H1 (cell line): ENCODE measurements around the gene SH3BP2. TPM values are rescaled to one million over a fixed set of nuclear protein-coding genes. Genes with fewer than 3 reads are reported as not detected.
A peak's percentile ranks its signal among the peaks of the same experiment; 100 is the strongest.

Experiments
- CTCF ChIA-PET: fragments of 300-600 bp; sonication (Branson Sonifier 250); formaldehyde crosslinking; loops from one replicate; lab custom pipeline; 2021; ENCODE audit not compliant: partially characterized antibody; lab: Charles Lee
- POLR2A ChIA-PET: fragments of 300-600 bp; sonication (Branson Sonifier 250); formaldehyde crosslinking; loops from one replicate; lab custom pipeline; 2021; ENCODE audit warnings: inconsistent platforms; ENCODE audit not compliant: partially characterized antibody; lab: Charles Lee
- DNase-seq, 2 experiments: peaks; one replicate each; pipeline versions ENCODE4 v3.0.0 to v3.0.0-alpha.2; 2010 to 2022; ENCODE audit warnings: low spot score in 2 of 2, low read depth in 1 of 2, mixed read lengths in 1 of 2
- FAIRE-seq: peaks from 2 replicates; lab custom pipeline; 2011; peaks lifted over from hg19 to GRCh38; lab: Jason Lieb, UNC
- H2AFZ ChIP-seq: 2 replicates; pipeline ENCODE4 v1.8.1; 2012; ENCODE audit warnings: low read length, inconsistent platforms
- H2AK5ac ChIP-seq: 2 replicates; pipeline ENCODE4 v1.6.1; 2013; ENCODE audit warnings: low read depth, low read length
- H2BK120ac ChIP-seq: replicated peaks from 2 replicates; pipeline ENCODE3; 2013; ENCODE audit warnings: low read depth, low read length, inconsistent platforms
- H2BK12ac ChIP-seq: 2 replicates; pipeline ENCODE4 v1.6.1; 2013; ENCODE audit warnings: low read depth, low read length
- H2BK15ac ChIP-seq: 2 replicates; pipeline ENCODE4 v1.6.1; 2013; ENCODE audit warnings: low read length
- H2BK20ac ChIP-seq: 2 replicates; pipeline ENCODE4 v1.6.1; 2013; ENCODE audit warnings: low read length
- H2BK5ac ChIP-seq: 2 replicates; pipeline ENCODE4 v1.6.1; 2013; ENCODE audit warnings: low read depth, low read length
- H3K14ac ChIP-seq: 2 replicates; pipeline ENCODE4 v1.6.1; 2013; ENCODE audit warnings: inconsistent platforms; ENCODE audit not compliant: insufficient read length
- H3K18ac ChIP-seq: 2 replicates; pipeline ENCODE4 v1.6.1; 2013; ENCODE audit warnings: low read length; ENCODE audit errors: extremely low read depth
- H3K23ac ChIP-seq: 2 replicates; pipeline ENCODE4 v1.6.1; 2013; ENCODE audit warnings: inconsistent platforms; ENCODE audit not compliant: insufficient read length
- H3K23me2 ChIP-seq: 2 replicates; pipeline ENCODE4 v1.6.1; 2013; ENCODE audit warnings: low read depth, low read length
- H3K27ac ChIP-seq: 2 replicates; pipeline ENCODE4 v1.6.1; 2011; ENCODE audit warnings: low read depth, low read length, inconsistent platforms
- H3K27me3 ChIP-seq, 4 experiments: replicated peaks in 1 of 4; 1 replicate in 1 of 4; 2 replicates in 3 of 4; pipeline versions ENCODE4 v1.6.1 to v1.8.1; 2011 to 2013; ENCODE audit warnings: low read length in 3 of 4, mild to moderate bottlenecking in 3 of 4, inconsistent platforms in 2 of 4, mixed read lengths in 2 of 4, moderate library complexity in 1 of 4; ENCODE audit not compliant: control insufficient read depth in 3 of 4, insufficient read depth in 3 of 4; ENCODE audit errors: extremely low read depth in 1 of 4
- H3K36me3 ChIP-seq, 4 experiments: 2 replicates each; pipeline versions ENCODE4 v1.6.1 to v1.8.1; 2011 to 2013; ENCODE audit warnings: mild to moderate bottlenecking in 4 of 4, low read length in 3 of 4, moderate library complexity in 2 of 4, control low read depth in 1 of 4, inconsistent platforms in 1 of 4; ENCODE audit not compliant: insufficient read depth in 4 of 4, control insufficient read depth in 2 of 4
- H3K4ac ChIP-seq: replicated peaks from 2 replicates; pipeline ENCODE3; 2013; ENCODE audit warnings: low read length, low read depth, mixed read lengths, inconsistent platforms; ENCODE audit not compliant: insufficient read length
- H3K4me1 ChIP-seq, 4 experiments: replicated peaks in 1 of 4; 1 replicate in 1 of 4; 2 replicates in 3 of 4; pipeline versions ENCODE4 v1.6.1 to v1.8.1; 2011 to 2013; ENCODE audit warnings: low read length in 3 of 4, inconsistent platforms in 2 of 4, mixed read lengths in 1 of 4; ENCODE audit not compliant: insufficient read depth in 4 of 4, control insufficient read depth in 3 of 4
- H3K4me2 ChIP-seq, 2 experiments: 2 replicates each; pipeline versions ENCODE4 v1.6.1 to v1.8.1; 2011 to 2013; ENCODE audit warnings: low read depth in 2 of 2, low read length in 2 of 2, control low read depth in 1 of 2, inconsistent platforms in 1 of 2, mild to moderate bottlenecking in 1 of 2; ENCODE audit not compliant: insufficient read depth in 1 of 2
- H3K4me3 ChIP-seq, 4 experiments: fragments of 200-600, 300-600 bp in 1 of 4; sonication (generic), shearing (Covaris generic), sonication (Bioruptor Twin) in 1 of 4; 2 replicates each; pipeline versions ENCODE4 v1.5.1 to v1.8.1; 2011 to 2016; ENCODE audit warnings: low read length in 4 of 4, low read depth in 3 of 4, control low read depth in 2 of 4, inconsistent platforms in 2 of 4, mild to moderate bottlenecking in 2 of 4, mixed read lengths in 1 of 4, moderate library complexity in 1 of 4; ENCODE audit not compliant: insufficient read depth in 2 of 4; ENCODE audit errors: extremely low read depth in 1 of 4
- H3K56ac ChIP-seq: replicated peaks from 2 replicates; pipeline ENCODE3; 2013; ENCODE audit warnings: low read depth, mild to moderate bottlenecking, mixed read lengths, low read length, inconsistent platforms; ENCODE audit not compliant: insufficient read length
- H3K79me1 ChIP-seq: 2 replicates; pipeline ENCODE4 v1.6.1; 2013; ENCODE audit warnings: low read depth, low read length, control low read depth
- H3K79me2 ChIP-seq, 2 experiments: 2 replicates each; pipeline versions ENCODE4 v1.6.1 to v1.8.1; 2012 to 2013; ENCODE audit warnings: low read length in 2 of 2, mild to moderate bottlenecking in 2 of 2, inconsistent platforms in 1 of 2; ENCODE audit not compliant: insufficient read depth in 2 of 2, control insufficient read depth in 1 of 2
- H3K9ac ChIP-seq, 4 experiments: replicated peaks in 1 of 4; 1 replicate in 1 of 4; 2 replicates in 3 of 4; pipeline versions ENCODE4 v1.6.1 to v1.8.1; 2011 to 2013; ENCODE audit warnings: low read depth in 3 of 4, low read length in 3 of 4, control low read depth in 2 of 4, mild to moderate bottlenecking in 2 of 4, moderate library complexity in 2 of 4, inconsistent platforms in 1 of 4; ENCODE audit errors: extremely low read depth in 1 of 4
- H3K9me3 ChIP-seq, 2 experiments: 2 replicates each; pipeline versions ENCODE4 v1.6.1 to v1.8.1; 2012 to 2013; ENCODE audit warnings: mild to moderate bottlenecking in 2 of 2, moderate library complexity in 2 of 2, control low read depth in 1 of 2, inconsistent platforms in 1 of 2, low read depth in 1 of 2, low read length in 1 of 2, mixed read lengths in 1 of 2; ENCODE audit not compliant: insufficient read depth in 2 of 2
- H4K20me1 ChIP-seq, 2 experiments: replicated peaks in 1 of 2; 2 replicates each; pipeline versions ENCODE3 to v1.8.1; 2011 to 2013; ENCODE audit warnings: inconsistent platforms in 2 of 2, low read length in 2 of 2, mild to moderate bottlenecking in 1 of 2; ENCODE audit not compliant: insufficient read depth in 2 of 2, control insufficient read depth in 1 of 2
- H4K5ac ChIP-seq: 2 replicates; pipeline ENCODE4 v1.6.1; 2013; ENCODE audit warnings: low read length, low read depth, mixed read lengths, inconsistent platforms; ENCODE audit not compliant: insufficient read length
- H4K8ac ChIP-seq: 2 replicates; pipeline ENCODE4 v1.8.0; 2013; ENCODE audit warnings: mild to moderate bottlenecking, moderate library complexity, low read length, inconsistent platforms; ENCODE audit not compliant: insufficient read depth; ENCODE audit errors: extremely low read depth
- H4K91ac ChIP-seq: replicated peaks from 2 replicates; pipeline ENCODE3; 2013; ENCODE audit warnings: low read length, mixed read lengths, inconsistent platforms; ENCODE audit not compliant: insufficient read length
- BACH1 ChIP-seq: IDR thresholded peaks from 2 replicates; pipeline ENCODE4 v1.6.1; 2012; ENCODE audit warnings: low read length, improper control_type of control experiment
- RAD21 ChIP-seq, 2 experiments: IDR thresholded peaks in 1 of 2; conservative IDR thresholded peaks in 1 of 2; 2 replicates each; pipeline ENCODE4 v1.6.1; 2011; ENCODE audit warnings: low read depth in 2 of 2, low read length in 2 of 2, improper control_type of control experiment in 1 of 2, inconsistent platforms in 1 of 2, mild to moderate bottlenecking in 1 of 2, moderate library complexity in 1 of 2
- SIRT6 ChIP-seq: IDR thresholded peaks from one replicate; pipeline ENCODE4 v1.7.1; 2012; ENCODE audit warnings: low read length, inconsistent platforms
- WGBS, 2 experiments: shearing (Covaris generic) in 1 of 2; methylation state at CpG; one replicate each; pipeline versions ENCODE4 v1.1.6 to v1.1.7; 2013 to 2015; ENCODE audit warnings: low lambda C conversion rate in 2 of 2, mixed read lengths in 2 of 2, inconsistent platforms in 1 of 2, low coverage in 1 of 2, missing lambda C conversion rate in 1 of 2; ENCODE audit not compliant: insufficient replicate concordance in 2 of 2, insufficient coverage in 1 of 2, insufficient read length in 1 of 2; ENCODE audit errors: extremely low coverage in 1 of 2, missing lambda C conversion rate in 1 of 2; 5-methylcytosine and 5-hydroxymethylcytosine counted together
- polyA plus RNA-seq, 7 experiments: library from polyadenylated mRNA; depleted of rRNA in 3 of 7; stranded (reverse) in 5 of 7; unstranded in 2 of 7; fragments of >200 nt in 5 of 7; fragments of 200-250 nt in 2 of 7; gene quantifications; 1 replicate in 5 of 7; 2 replicates in 1 of 7; 4 replicates in 1 of 7; pipeline versions ENCODE4 v1.2.1 to v1.2.3, GENCODE V29; 2011 to 2013; ENCODE audit warnings: missing spikeins in 2 of 7, mixed read lengths in 2 of 7
- total RNA-seq: library from RNA; stranded (reverse); fragmentation: NEBNext Ultra II Directional; extraction: Animal tissue kit (Norgen Biotek cat#: 25700); gene quantifications from 2 replicates; pipeline ENCODE4 v1.2.1, GENCODE V29; 2021

SH3BP2 gene
- total and polyA plus RNA-seq, 2 of the 8 experiments (the other 6 are each of a cell fraction or from before 2014, with no cell fraction given), result 27.4 to 31.4 TPM

GRCh38 chr4:2825740-2826139, 32.9 kb downstream of the SH3BP2 start:
- no peak overlapping the region for H3K4ac ChIP-seq
- H3K56ac ChIP-seq, result no peak overlapping the region
- H2AK5ac ChIP-seq, result no peak overlapping the region
- H4K8ac ChIP-seq, result no peak overlapping the region
- peaks cover 0 to 16% of the 10 kb centered on the region in 2 experiments for H4K20me1 ChIP-seq
- H2BK20ac ChIP-seq, result no peak overlapping the region
- FAIRE-seq (no peak), DNase-seq (no peak)
- H3K4me1 ChIP-seq, result no peaks in the 10 kb centered on the region; a peak in 1 of 7 replicates
- no peak overlapping the region for H3K4me3 ChIP-seq
- H3K27ac ChIP-seq, result no peak overlapping the region
- H3K79me2 ChIP-seq, result no peaks in the 10 kb centered on the region
- no peak overlapping the region for H3K14ac ChIP-seq
- 92% methylated on average over 13 of the region's 13 CpGs; no CpG with 5 or more reads in 1 of the 2 experiments for WGBS, 2 experiments
- H3K18ac ChIP-seq, result no peak overlapping the region
- no peaks in the 10 kb centered on the region for H3K23me2 ChIP-seq
- no peak overlapping the region for H2AFZ ChIP-seq
- H3K79me1 ChIP-seq, result no peaks in the 10 kb centered on the region
- no peak overlapping the region for H2BK120ac ChIP-seq
- H3K4me2 ChIP-seq, result no peak overlapping the region
- H2BK5ac ChIP-seq, result peak overlapping the region; percentile 63; the same call in 1 of the 2 replicates
- H3K23ac ChIP-seq, result no peak overlapping the region
- H3K9ac ChIP-seq, result no peak overlapping the region
- no peaks in the 10 kb centered on the region for H3K27me3 ChIP-seq
- POLR2A ChIA-PET, result interaction anchor here (0.8 to 1.7 kb wide), 4 partner anchors 9 to 25 kb away, joined by 3 to 6 read pairs (median 4); no protein-coding TSS in a partner anchor
- H4K91ac ChIP-seq, result no peak overlapping the region
- H2BK15ac ChIP-seq, result no peak overlapping the region
- H3K36me3 ChIP-seq, result peaks cover 0 to 48% (median 35%) of the 10 kb centered on the region in 4 experiments; a peak in 7 of 8 replicates
- peak overlapping the region; percentile 50; the same call in 1 of the 2 replicates for H2BK12ac ChIP-seq
- CTCF ChIA-PET, result interaction anchor here (1.6 kb wide), 1 partner anchor 13 kb away, joined by 5 read pairs; no protein-coding TSS in a partner anchor
- TF ChIP-seq SIRT6 (no peak), RAD21 (IDR thresholded peaks at IDR 0.05 in 1 of 2, conservative IDR thresholded peaks at IDR 0.05 in 1 of 2; ENCODE audit: low read depth in 2 of 2, low read length in 2 of 2) (0 out of 4 replicates have a peak, but pooled peaks of 1 of the 2 experiments have one; percentile 4), BACH1 (no peak)
- TF ChIP-seq, all 59 proteins: peak for 1
- Histone ChIP-seq H4K5ac (no peak overlapping the region), H3K9me3 (no peaks in the 10 kb centered on the region)
